Mesothelial cell of epicardium (in vitro differentiated cells): ENCODE data around the gene WWOX. TPM values are rescaled to one million over a fixed set of nuclear protein-coding genes. Genes with fewer than 3 reads are reported as not detected.

Source experiments
- DNase-seq, 2 experiments: peaks; one replicate each; pipeline ENCODE4 v3.0.0; 2021; ENCODE audit warnings: low spot score in 2 of 2; ENCODE audit not compliant: unreplicated experiment in 2 of 2
- H3K27ac Mint-ChIP-seq: 2 replicates; pipeline ENCODE4 v1.8.0; 2021; ENCODE audit warnings: mixed read lengths
- H3K27me3 Mint-ChIP-seq: 2 replicates; pipeline ENCODE4 v1.8.0; 2021; ENCODE audit warnings: low read depth, mixed read lengths
- H3K36me3 Mint-ChIP-seq: 2 replicates; pipeline ENCODE4 v1.8.0; 2021; ENCODE audit warnings: mixed read lengths
- H3K4me1 Mint-ChIP-seq: 2 replicates; pipeline ENCODE4 v1.8.0; 2021; ENCODE audit warnings: mixed read lengths
- H3K4me3 Mint-ChIP-seq: 2 replicates; pipeline ENCODE4 v1.8.0; 2021; ENCODE audit warnings: mild to moderate bottlenecking, moderate library complexity, mixed read lengths
- H3K9me3 Mint-ChIP-seq: 2 replicates; pipeline ENCODE4 v1.8.0; 2021; ENCODE audit warnings: mixed read lengths
- total RNA-seq: library from RNA; stranded (reverse); gene quantifications from 3 replicates; pipeline ENCODE4 v1.2.1, GENCODE V29; 2021
- TF ChIP-seq, protein P1 (sequence below): fragments of 200-600 bp; sonication (generic); IDR thresholded peaks from one replicate; pipeline ENCODE4 v1.5.0; 2021; ENCODE audit warnings: antibody characterized with exemption; ENCODE audit not compliant: unreplicated experiment

Gene WWOX
- total RNA-seq, 1 donor from 2014 or later, result 29.7 TPM

DNA sequence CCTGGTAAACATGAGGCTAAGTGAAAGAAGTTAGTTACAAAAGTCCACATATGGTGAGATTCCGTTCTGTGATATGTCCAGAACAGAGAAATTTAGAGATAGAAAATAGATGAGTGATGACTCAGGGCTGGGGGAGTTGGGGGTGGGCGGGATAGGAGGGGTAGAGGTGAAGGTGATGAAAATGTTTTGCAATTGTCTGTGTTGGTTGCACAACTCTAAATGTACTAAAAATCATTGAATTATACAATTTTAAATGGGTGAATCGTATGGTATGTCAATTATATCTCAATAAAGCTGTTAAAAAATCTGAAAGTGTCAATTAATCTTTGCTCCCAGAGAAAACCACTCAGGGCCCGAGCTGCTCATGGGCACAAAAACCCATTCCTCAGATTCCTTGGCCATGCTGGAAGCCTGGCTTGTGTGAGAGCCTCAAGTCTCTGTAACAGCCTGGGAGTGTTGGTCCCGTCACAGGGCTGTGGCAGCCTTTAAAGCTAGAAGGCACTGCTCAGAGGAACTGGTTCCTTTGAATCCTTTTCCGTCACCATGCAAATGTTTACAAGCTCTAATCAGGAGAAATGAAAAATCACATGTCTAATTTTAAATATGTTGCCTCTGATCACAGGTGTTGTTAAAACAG, 225.3 kb downstream of the WWOX start:
- peaks cover under 1% of the 10 kb centered on the region for H3K36me3 Mint-ChIP-seq
- H3K27me3 Mint-ChIP-seq, result peaks cover 48% of the 10 kb centered on the region
- DNase-seq, result no peak
- no peak overlapping the region for H3K4me3 Mint-ChIP-seq
- no peaks in the 10 kb centered on the region for H3K9me3 Mint-ChIP-seq
- TF ChIP-seq, protein P1, sequence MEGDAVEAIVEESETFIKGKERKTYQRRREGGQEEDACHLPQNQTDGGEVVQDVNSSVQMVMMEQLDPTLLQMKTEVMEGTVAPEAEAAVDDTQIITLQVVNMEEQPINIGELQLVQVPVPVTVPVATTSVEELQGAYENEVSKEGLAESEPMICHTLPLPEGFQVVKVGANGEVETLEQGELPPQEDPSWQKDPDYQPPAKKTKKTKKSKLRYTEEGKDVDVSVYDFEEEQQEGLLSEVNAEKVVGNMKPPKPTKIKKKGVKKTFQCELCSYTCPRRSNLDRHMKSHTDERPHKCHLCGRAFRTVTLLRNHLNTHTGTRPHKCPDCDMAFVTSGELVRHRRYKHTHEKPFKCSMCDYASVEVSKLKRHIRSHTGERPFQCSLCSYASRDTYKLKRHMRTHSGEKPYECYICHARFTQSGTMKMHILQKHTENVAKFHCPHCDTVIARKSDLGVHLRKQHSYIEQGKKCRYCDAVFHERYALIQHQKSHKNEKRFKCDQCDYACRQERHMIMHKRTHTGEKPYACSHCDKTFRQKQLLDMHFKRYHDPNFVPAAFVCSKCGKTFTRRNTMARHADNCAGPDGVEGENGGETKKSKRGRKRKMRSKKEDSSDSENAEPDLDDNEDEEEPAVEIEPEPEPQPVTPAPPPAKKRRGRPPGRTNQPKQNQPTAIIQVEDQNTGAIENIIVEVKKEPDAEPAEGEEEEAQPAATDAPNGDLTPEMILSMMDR, result no peak
- no peak overlapping the region for H3K27ac Mint-ChIP-seq
- peaks cover 15% of the 10 kb centered on the region for H3K4me1 Mint-ChIP-seq

DNA sequence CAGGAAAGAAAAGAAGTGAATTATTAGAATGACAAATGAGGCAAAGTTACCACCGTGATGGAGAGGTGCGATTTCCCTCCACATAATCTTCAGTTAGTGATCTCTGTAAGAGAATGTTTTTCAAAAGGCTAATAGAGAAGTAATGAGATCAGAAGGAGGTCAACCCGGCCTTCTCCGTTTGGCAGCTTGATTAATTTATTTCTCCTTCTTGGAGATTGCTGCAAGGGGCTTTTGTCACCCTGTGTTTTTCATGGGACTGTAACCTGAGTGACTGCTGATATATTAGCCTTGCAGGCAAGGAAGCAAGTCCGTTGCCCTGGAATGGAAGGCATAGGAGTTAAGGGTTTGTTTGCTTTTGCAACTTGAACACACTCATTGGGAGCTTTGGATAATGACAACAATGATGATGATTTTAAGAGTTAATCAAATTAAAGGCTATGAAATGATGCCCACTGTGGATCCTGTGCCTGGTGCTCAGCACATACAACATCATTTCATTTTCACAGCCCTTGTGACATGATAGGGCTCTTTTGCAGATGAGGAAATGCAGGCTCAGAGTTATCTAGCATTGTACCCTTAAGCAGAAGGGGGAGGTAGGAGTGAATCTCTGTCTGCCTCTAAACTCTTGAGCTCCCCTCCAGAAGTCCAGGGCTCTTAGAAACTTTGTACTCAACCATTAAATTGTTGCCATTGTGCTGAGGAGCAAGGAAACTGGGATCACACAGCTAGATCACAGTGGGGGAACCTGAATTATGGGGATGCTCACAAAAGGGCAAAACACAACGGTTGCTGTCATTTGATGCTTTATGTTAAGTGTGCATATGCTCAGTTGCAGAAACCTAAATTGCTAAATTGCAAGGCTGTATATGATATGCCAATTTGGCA, 226.3 kb downstream of the WWOX start:
- no peak overlapping the region for H3K27ac Mint-ChIP-seq
- H3K4me3 Mint-ChIP-seq, result no peak overlapping the region
- TF ChIP-seq, protein P1, result no peak
- no peaks in the 10 kb centered on the region for H3K9me3 Mint-ChIP-seq
- DNase-seq, result no peak
- H3K27me3 Mint-ChIP-seq, result peaks cover 48% of the 10 kb centered on the region
- peaks cover 15% of the 10 kb centered on the region for H3K4me1 Mint-ChIP-seq
- no peaks in the 10 kb centered on the region for H3K36me3 Mint-ChIP-seq

DNA sequence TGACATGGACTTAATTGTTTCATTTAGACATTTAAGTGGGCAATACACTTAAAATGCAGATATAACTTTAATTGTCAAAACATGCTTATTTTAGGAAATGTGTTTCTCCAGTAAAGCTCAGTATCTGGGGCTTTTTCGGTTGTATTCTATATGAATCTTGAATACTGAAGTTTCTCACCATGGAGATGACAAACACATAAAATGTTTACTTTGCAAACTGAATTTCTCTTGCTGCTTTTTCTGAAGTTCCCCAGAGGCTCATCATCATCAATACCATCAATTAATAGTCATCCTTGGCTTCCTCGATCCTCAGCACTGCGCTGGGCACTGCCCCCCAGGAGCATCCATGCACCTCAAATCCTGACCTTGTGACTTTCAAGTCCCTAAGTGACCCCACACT, 227.3 kb downstream of the WWOX start:
- H3K4me1 Mint-ChIP-seq, result peaks cover 11% of the 10 kb centered on the region
- H3K27me3 Mint-ChIP-seq, result peaks cover 44% of the 10 kb centered on the region
- H3K27ac Mint-ChIP-seq, result no peak overlapping the region
- no peak for DNase-seq
- no peaks in the 10 kb centered on the region for H3K36me3 Mint-ChIP-seq
- TF ChIP-seq, protein P1, result no peak
- no peaks in the 10 kb centered on the region for H3K9me3 Mint-ChIP-seq
- H3K4me3 Mint-ChIP-seq, result no peak overlapping the region

DNA sequence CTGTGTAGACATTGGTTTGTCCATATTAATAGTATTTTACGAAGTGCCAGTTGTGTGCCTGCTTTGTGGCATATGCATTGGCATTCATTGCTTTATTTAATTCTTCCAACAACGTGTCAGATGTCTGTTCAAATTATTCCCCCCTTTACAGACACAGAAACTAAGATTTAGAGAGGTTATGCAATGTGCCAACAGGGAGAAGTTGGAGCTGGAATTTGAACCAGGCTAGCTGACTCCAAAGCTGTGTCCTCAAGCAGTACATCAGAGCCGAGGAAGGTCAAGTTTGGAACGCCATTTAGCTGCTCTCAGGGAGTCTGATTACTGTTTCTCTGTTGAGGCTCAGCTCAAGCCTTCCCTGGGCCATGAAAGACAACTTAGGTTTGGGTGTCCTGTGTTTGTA, 232.3 kb downstream of the WWOX start:
- Mint-ChIP-seq H3K4me1 (peaks cover 7% of the 10 kb centered on the region), H3K27ac (no peak overlapping the region), H3K4me3 (no peak overlapping the region), H3K9me3 (no peaks in the 10 kb centered on the region), H3K27me3 (peaks cover 19% of the 10 kb centered on the region), H3K36me3 (no peaks in the 10 kb centered on the region)
- no peak for DNase-seq
- TF ChIP-seq, protein P1, result no peak

GRCh38 chr16:78333808-78334207, 234.4 kb downstream of the WWOX start:
- H3K9me3 Mint-ChIP-seq, result peaks cover 3% of the 10 kb centered on the region
- peak overlapping the region; percentile 40 for H3K27ac Mint-ChIP-seq
- no peak for DNase-seq
- TF ChIP-seq, protein P1, result no peak
- H3K4me3 Mint-ChIP-seq, result peak overlapping the region; percentile 43
- peaks cover 7% of the 10 kb centered on the region for H3K4me1 Mint-ChIP-seq
- H3K27me3 Mint-ChIP-seq, result peaks cover 6% of the 10 kb centered on the region
- H3K36me3 Mint-ChIP-seq, result no peaks in the 10 kb centered on the region
